NCI-H2227 treated with DMSO at 0.1 percent for 48 hours (cell line): ENCODE results near the gene THRAP3.
"Not testable (repeated sequence)": the region's sequence is repeated elsewhere in the genome, so short reads cannot be mapped to it uniquely, and the experiment has no call there.

ENCODE experiments used
- DNase-seq: peaks from one replicate; lab custom pipeline; 2025; lab: John Stamatoyannopoulos, UW

Gene THRAP3

GRCh38 chr1:36251794-36252481 lies 27.7 kb downstream of the THRAP3 start:
- no peak for DNase-seq

GRCh38 chr1:36252482-36252824 lies 28.2 kb downstream of the THRAP3 start:
- not testable (repeated sequence) for DNase-seq

GRCh38 chr1:36253161-36253862 lies 29.1 kb downstream of the THRAP3 start:
- DNase-seq, result no peak

- no peak for DNase-seq
Measured at GRCh38 chr1:36256558-36257374, 32.5 kb downstream of the THRAP3 start.

- no peak for DNase-seq
Measured at GRCh38 chr1:36257375-36257767, 33.1 kb downstream of the THRAP3 start.

GRCh38 chr1:36258960-36259344 lies 34.7 kb downstream of the THRAP3 start:
- no peak for DNase-seq

GRCh38 chr1:36268981-36269380 lies 44.7 kb downstream of the THRAP3 start:
- no peak for DNase-seq

GRCh38 chr1:36269408-36269838 lies 45.2 kb downstream of the THRAP3 start:
- DNase-seq, result no peak

- no peak for DNase-seq
Measured at GRCh38 chr1:36273024-36273423, 48.8 kb downstream of the THRAP3 start.

- DNase-seq, result no peak
Measured at GRCh38 chr1:36274201-36274600, 50.0 kb downstream of the THRAP3 start.

GRCh38 chr1:36276688-36277087 lies 52.4 kb downstream of the THRAP3 start:
- no peak for DNase-seq

- no peak for DNase-seq
Measured at GRCh38 chr1:36279110-36279788, 55.0 kb downstream of the THRAP3 start.

GRCh38 chr1:36279789-36280296 lies 55.6 kb downstream of the THRAP3 start:
- no peak for DNase-seq

- DNase-seq, result no peak
Measured at GRCh38 chr1:36284061-36284460, 59.8 kb downstream of the THRAP3 start.

GRCh38 chr1:36284517-36284916 lies 60.3 kb downstream of the THRAP3 start:
- DNase-seq, result no peak

- peak; percentile 67 for DNase-seq
Measured at GRCh38 chr1:36285443-36286101, 61.3 kb downstream of the THRAP3 start.

- DNase-seq, result no peak
Measured at GRCh38 chr1:36286802-36287201, 62.6 kb downstream of the THRAP3 start.

GRCh38 chr1:36287595-36287994 lies 63.4 kb downstream of the THRAP3 start:
- DNase-seq, result no peak

- DNase-seq, result no peak
Measured at GRCh38 chr1:36295390-36295789, 71.1 kb downstream of the THRAP3 start.

- DNase-seq, result no peak
Measured at GRCh38 chr1:36297062-36297461, 72.8 kb downstream of the THRAP3 start.

GRCh38 chr1:36298640-36299039 lies 74.4 kb downstream of the THRAP3 start:
- DNase-seq, result no peak

- DNase-seq, result no peak
Measured at GRCh38 chr1:36300526-36300925, 76.3 kb downstream of the THRAP3 start.
